C4-2B (cell line): Measurements from ENCODE around the gene TRAPPC14.

ENCODE experiments used
- H3K27ac ChIP-seq: fragments of 450-650 bp; 2 replicates; pipeline ENCODE4 v1.5.1; 2017
- CTCF ChIP-seq: fragments of 450-650 bp; conservative IDR thresholded peaks from 2 replicates; pipeline ENCODE4 v1.5.1; 2017; ENCODE audit warnings: mild to moderate bottlenecking
- ZFX ChIP-seq: fragments of 450-650 bp; IDR thresholded peaks from 2 replicates; pipeline ENCODE4 v1.6.1; 2017

TRAPPC14 gene

GRCh38 chr7:100106633-100107032 lies 51.9 kb downstream of the TRAPPC14 start:
- TF ChIP-seq ZFX (no peak), CTCF (no peak)
- H3K27ac ChIP-seq, result no peak overlapping the region

- H3K27ac ChIP-seq, result no peak overlapping the region
- no peak for TF ChIP-seq ZFX
- TF ChIP-seq CTCF, result no peak
Observed at GRCh38 chr7:100105534-100105933, 53.0 kb downstream of the TRAPPC14 start.
